Testis (tissue), 3 donors: ENCODE data around the gene IGSF21. TPM values are rescaled to one million over a fixed set of nuclear protein-coding genes. Genes with fewer than 3 reads are reported as not detected.

Experiments
- DNase-seq: peaks from one replicate; pipeline ENCODE4 v3.0.0-alpha.2; 2019
- H3K27ac ChIP-seq, 2 donors: fragments of 200-600 bp; sonication (generic); one replicate each; pipeline ENCODE4 v1.5.1; 2019
- H3K27me3 ChIP-seq: fragments of 200-600 bp; sonication (generic); one replicate; pipeline ENCODE4 v1.5.1; 2019
- H3K36me3 ChIP-seq: fragments of 200-600 bp; sonication (generic); one replicate; pipeline ENCODE4 v1.5.1; 2017; ENCODE audit warnings: low read depth; ENCODE audit errors: missing control alignments
- H3K4me1 ChIP-seq: fragments of 200-600 bp; sonication (generic); one replicate; pipeline ENCODE4 v1.5.1; 2019
- H3K4me3 ChIP-seq, 2 donors: fragments of 200-600 bp; sonication (generic); one replicate each; pipeline ENCODE4 v1.5.1; 2017 to 2019
- H3K9me3 ChIP-seq: fragments of 200-600 bp; sonication (generic); one replicate; pipeline ENCODE4 v1.5.1; 2017
- CTCF ChIP-seq, 3 experiments: fragments of 450-650 bp in 2 of 3; fragments of 200-600 bp in 1 of 3; sonication (generic) in 1 of 3; IDR thresholded peaks; one replicate each; pipeline ENCODE4 v1.5.1; 2016 to 2019; ENCODE audit warnings: antibody characterized with exemption in 3 of 3, mild to moderate bottlenecking in 2 of 3, moderate library complexity in 1 of 3
- POLR2A ChIP-seq: fragments of 450-650 bp; IDR thresholded peaks from one replicate; pipeline ENCODE4 v1.6.1; 2017; ENCODE audit warnings: antibody characterized with exemption, mild to moderate bottlenecking, moderate library complexity
- WGBS, 2 donors: methylation state at CpG; one replicate each; pipeline ENCODE4 v1.1.5; 2018; 5-methylcytosine and 5-hydroxymethylcytosine counted together
- intact Hi-C: fragments of 100-400 bp; cut with DNase I; formaldehyde crosslinking; loops from one replicate; pipeline ENCODE4 v1.15.1; 2023; ENCODE audit warnings: low total_unique reads
- polyA plus RNA-seq: library from polyadenylated mRNA; stranded (reverse); fragments of 350-450 nt; fragmentation: Illumina TruSeq; extraction: RNeasy Lipid Tissue Mini Kit (QIAGEN cat#74804); gene quantifications from one replicate; pipeline ENCODE4 v1.2.3, GENCODE V29; 2014; ENCODE audit warnings: low read depth, low replicate concordance; ENCODE audit not compliant: insufficient read depth
- total RNA-seq, 2 donors: library from RNA; depleted of rRNA; stranded (reverse); fragments of >200 nt; gene quantifications; one replicate each; pipeline ENCODE4 v1.2.3, GENCODE V29; 2016

The IGSF21 gene
- total and polyA plus RNA-seq, 3 donors from 2014 or later: 1.7 to 4.2 (median 2.9) TPM

GRCh38 chr1:18312961-18313360 is 205.4 kb downstream of the IGSF21 start:
- Histone ChIP-seq H3K4me3 (no peak overlapping the region), H3K9me3 (no peaks in the 10 kb centered on the region), H3K4me1 (no peaks in the 10 kb centered on the region), H3K27me3 (no peaks in the 10 kb centered on the region), H3K27ac (no peak overlapping the region), H3K36me3 (no peaks in the 10 kb centered on the region)
- no peak for DNase-seq
- no peak for TF ChIP-seq POLR2A
- no peak for TF ChIP-seq CTCF (IDR thresholded peaks at IDR 0.05)
- intact Hi-C loops: no loop called here
- 71 to 92% methylated on average over 1 to 10 of the region's 10 CpGs for WGBS, 2 donors

GRCh38 chr1:18313523-18313922 is 205.9 kb downstream of the IGSF21 start:
- intact Hi-C loops: no loop called here
- no peaks in the 10 kb centered on the region for H3K4me1 ChIP-seq
- no peak overlapping the region for H3K27ac ChIP-seq
- 96 to 100% methylated on average over 1 to 2 of the region's 2 CpGs for WGBS, 2 donors
- no peaks in the 10 kb centered on the region for H3K9me3 ChIP-seq
- TF ChIP-seq POLR2A: no peak
- TF ChIP-seq CTCF (IDR thresholded peaks at IDR 0.05): no peak
- no peaks in the 10 kb centered on the region for H3K36me3 ChIP-seq
- DNase-seq: no peak
- no peaks in the 10 kb centered on the region for H3K27me3 ChIP-seq
- H3K4me3 ChIP-seq: no peak overlapping the region

- Histone ChIP-seq H3K4me1 (no peaks in the 10 kb centered on the region), H3K36me3 (no peaks in the 10 kb centered on the region), H3K27me3 (no peaks in the 10 kb centered on the region), H3K4me3 (no peak overlapping the region), H3K27ac (no peak overlapping the region), H3K9me3 (no peaks in the 10 kb centered on the region)
- no peak for TF ChIP-seq POLR2A
- TF ChIP-seq CTCF (IDR thresholded peaks at IDR 0.05): no peak
- WGBS, 2 donors: 77 to 83% methylated on average over 6 to 9 of the region's 9 CpGs
- intact Hi-C loops: no loop called here
- DNase-seq: no peak
Observed at GRCh38 chr1:18314399-18314798, 206.8 kb downstream of the IGSF21 start.

- no peaks in the 10 kb centered on the region for H3K4me1 ChIP-seq
- TF ChIP-seq POLR2A: no peak
- TF ChIP-seq CTCF (IDR thresholded peaks at IDR 0.05): no peak
- no peaks in the 10 kb centered on the region for H3K9me3 ChIP-seq
- no peak overlapping the region for H3K4me3 ChIP-seq
- intact Hi-C loops: no loop called here
- no peak for DNase-seq
- WGBS, 2 donors: 93 to 96% methylated on average over 1 of the region's 1 CpG
- H3K27ac ChIP-seq: no peak overlapping the region
- H3K36me3 ChIP-seq: no peaks in the 10 kb centered on the region
- no peaks in the 10 kb centered on the region for H3K27me3 ChIP-seq
Observed at GRCh38 chr1:18315449-18315848, 207.9 kb downstream of the IGSF21 start.

GRCh38 chr1:18316764-18317163 is 209.2 kb downstream of the IGSF21 start:
- DNase-seq: no peak
- TF ChIP-seq POLR2A (no peak), CTCF (IDR thresholded peaks at IDR 0.05) (no peak)
- Histone ChIP-seq H3K27me3 (no peaks in the 10 kb centered on the region), H3K9me3 (no peaks in the 10 kb centered on the region), H3K36me3 (no peaks in the 10 kb centered on the region), H3K4me3 (no peak overlapping the region), H3K27ac (no peak overlapping the region), H3K4me1 (no peaks in the 10 kb centered on the region)
- 42 to 62% methylated on average over 3 of the region's 3 CpGs for WGBS, 2 donors
- intact Hi-C loops: no loop called here
